HepG2 (cell line): ENCODE data around the gene ERMARD. TPM values are rescaled to one million over a fixed set of nuclear protein-coding genes. Genes with fewer than 3 reads are reported as not detected.

Experiments used
- ATAC-seq: fragments of 200-7000 bp; cut with Tn5 transposase; 3 replicates; pipeline ENCODE4 v1.9.1; 2020; ENCODE audit warnings: mild to moderate bottlenecking, moderate library complexity
- BruUV-seq: library from RNA; stranded (reverse); fragments of 400-500 nt; replicated peaks from 2 replicates; lab custom pipeline; 2021; lab: Mats Ljungman, UMichigan
- CTCF ChIA-PET: fragments of 300-600 bp; formaldehyde crosslinking; extraction: SDS; loops from one replicate; lab custom pipeline; 2021; ENCODE audit warnings: low total read pairs, inconsistent platforms, low intra/inter-chr PET ratio; lab: Yijun Ruan, JAX
- POLR2A ChIA-PET: fragments of 350-600 bp; sonication (Branson Sonifier 250); formaldehyde crosslinking; loops from one replicate; lab custom pipeline; 2020; ENCODE audit warnings: antibody characterized with exemption, inconsistent platforms; lab: Yijun Ruan, JAX
- DNase-seq: peaks from one replicate; pipeline ENCODE4 v3.0.0-alpha.2; 2015; ENCODE audit warnings: low spot score
- FAIRE-seq: peaks from 3 replicates; lab custom pipeline; 2011; peaks lifted over from hg19 to GRCh38; lab: Jason Lieb, UNC
- H2AFZ ChIP-seq: one replicate; pipeline ENCODE4 v1.6.1; 2011; ENCODE audit warnings: low read length, inconsistent platforms
- H3K27ac ChIP-seq: fragments of 300-600 bp; 3 replicates; pipeline ENCODE4 v1.8.0; 2011; ENCODE audit warnings: mixed run types, mild to moderate bottlenecking, mixed read lengths, low read length, inconsistent platforms; ENCODE audit not compliant: insufficient read depth; ENCODE audit errors: extremely low read length
- H3K27me3 ChIP-seq, 2 experiments: fragments of 200-600 bp in 1 of 2; 2 replicates in 1 of 2; 3 replicates in 1 of 2; pipeline versions ENCODE4 v1.6.0 to v1.8.0; 2011; ENCODE audit warnings: low read length in 2 of 2, mild to moderate bottlenecking in 2 of 2, moderate library complexity in 2 of 2, inconsistent platforms in 1 of 2; ENCODE audit not compliant: insufficient read depth in 2 of 2, control insufficient read depth in 1 of 2
- H3K36me3 ChIP-seq, 2 experiments: fragments of 200-600 bp in 1 of 2; replicated peaks in 1 of 2; 2 replicates in 1 of 2; 3 replicates in 1 of 2; pipeline versions ENCODE4 v1.5.1 to v1.8.0; 2011; ENCODE audit warnings: low read length in 2 of 2, inconsistent platforms in 1 of 2; ENCODE audit not compliant: insufficient read depth in 2 of 2, control insufficient read depth in 1 of 2
- H3K4me1 ChIP-seq: 2 replicates; pipeline ENCODE4 v1.5.1; 2012; ENCODE audit warnings: low read length, inconsistent platforms; ENCODE audit not compliant: insufficient read depth
- H3K4me2 ChIP-seq: 2 replicates; pipeline ENCODE4 v1.6.0; 2011; ENCODE audit warnings: low read depth, low read length, inconsistent platforms
- H3K4me3 ChIP-seq, 3 experiments: fragments of 200-600 bp in 1 of 3; sonication (generic), shearing (Covaris generic) in 1 of 3; replicated peaks in 1 of 3; 2 replicates each; pipeline ENCODE4 v1.5.1; 2011 to 2016; ENCODE audit warnings: low read length in 3 of 3, inconsistent platforms in 2 of 3, low read depth in 2 of 3, mild to moderate bottlenecking in 2 of 3, control low read depth in 1 of 3, mixed read lengths in 1 of 3; ENCODE audit not compliant: insufficient read depth in 1 of 3
- H3K79me2 ChIP-seq: one replicate; pipeline ENCODE4 v1.6.1; 2011; ENCODE audit warnings: low read length, inconsistent platforms; ENCODE audit not compliant: insufficient read depth
- H3K9ac ChIP-seq: 2 replicates; pipeline ENCODE4 v1.6.0; 2011; ENCODE audit warnings: mild to moderate bottlenecking, low read depth, low read length, inconsistent platforms; ENCODE audit not compliant: insufficient read depth
- H3K9me3 ChIP-seq: 2 replicates; pipeline ENCODE4 v1.5.1; 2012; ENCODE audit warnings: mild to moderate bottlenecking, low read length
- H4K20me1 ChIP-seq: 2 replicates; pipeline ENCODE4 v1.6.0; 2011; ENCODE audit warnings: inconsistent platforms, mild to moderate bottlenecking, low read length, moderate library complexity; ENCODE audit not compliant: insufficient read depth
- HMG20A ChIP-seq: IDR thresholded peaks from 2 replicates; pipeline ENCODE4 v1.6.1; 2016; ENCODE audit warnings: borderline replicate concordance
- KAT2B ChIP-seq: fragments of 150-350 bp; IDR thresholded peaks from 2 replicates; pipeline ENCODE4 v1.6.1; 2014; ENCODE audit warnings: low read depth, low read length, borderline replicate concordance
- MED8 ChIP-seq: sonication (generic); formaldehyde crosslinking; IDR thresholded peaks from 2 replicates; pipeline ENCODE4 v1.8.1; 2023; ENCODE audit warnings: mild to moderate bottlenecking, missing genetic modification reagents; ENCODE audit not compliant: insufficient replicate concordance
- RAD51 ChIP-seq: fragments of 450-650 bp; IDR thresholded peaks from 2 replicates; pipeline ENCODE4 v1.6.1; 2016; ENCODE audit warnings: borderline replicate concordance
- ZMAT3 ChIP-seq: sonication (generic); formaldehyde crosslinking; conservative IDR thresholded peaks from 2 replicates; pipeline ENCODE4 v1.7.0; 2021; ENCODE audit warnings: missing genetic modification reagents
- ZSCAN21 ChIP-seq: sonication (generic); formaldehyde crosslinking; IDR thresholded peaks from 2 replicates; pipeline ENCODE4 v1.8.0; 2022; ENCODE audit warnings: mild to moderate bottlenecking, missing genetic modification reagents, moderate library complexity, borderline replicate concordance
- WGBS: methylation state at CpG from one replicate; pipeline ENCODE4 v1.1.6; 2017; ENCODE audit warnings: low lambda C conversion rate; 5-methylcytosine and 5-hydroxymethylcytosine counted together
- in situ Hi-C: cut with HindIII; loops from 2 replicates; pipeline ENCODE4 v1.10.0; 2017; ENCODE audit warnings: low pct_unique_long_range_greater_than_20kb; ENCODE audit not compliant: extremely low pct_ligation_motif_present
- intact Hi-C: fragments of 100-400 bp; cut with micrococcal nuclease; formaldehyde crosslinking; loops from one replicate; pipeline ENCODE4 v1.10.0; 2022; ENCODE audit not compliant: unreplicated experiment
- polyA plus RNA-seq, 8 experiments: library from polyadenylated mRNA; depleted of rRNA in 3 of 8; stranded (reverse) in 7 of 8; unstranded in 1 of 8; fragments of >200 nt; fragmentation: Illumina TruSeq in 4 of 8; extraction: Trizol in 4 of 8; gene quantifications; 2 replicates each; pipeline versions ENCODE4 v1.2.1 to v1.2.3, GENCODE V29; 2011 to 2016; ENCODE audit warnings: low read depth in 4 of 8, missing spikeins in 1 of 8, mixed read lengths in 1 of 8; ENCODE audit not compliant: insufficient read depth in 1 of 8
- total RNA-seq, 5 experiments: library from RNA; depleted of rRNA; stranded (reverse); fragments of >200 nt; fragmentation: Illumina TruSeq; extraction: Trizol; gene quantifications; 2 replicates each; pipeline ENCODE4 v1.2.3, GENCODE V29; 2016; ENCODE audit warnings: low read depth in 1 of 5
- TF ChIP-seq, protein P1 (sequence below): sonication (generic); formaldehyde crosslinking; conservative IDR thresholded peaks from 2 replicates; pipeline ENCODE4 v1.4.0; 2020; ENCODE audit warnings: missing genetic modification reagents
- TF ChIP-seq, protein P2 (sequence below): sonication (generic); formaldehyde crosslinking; IDR thresholded peaks from 2 replicates; pipeline ENCODE4 v1.4.0; 2020; ENCODE audit warnings: missing genetic modification reagents

ERMARD gene
- total and polyA plus RNA-seq, 2 of the 13 experiments (the other 11 are each of a cell fraction or from before 2014, with no cell fraction given): 8.8 to 10.7 TPM

DNA sequence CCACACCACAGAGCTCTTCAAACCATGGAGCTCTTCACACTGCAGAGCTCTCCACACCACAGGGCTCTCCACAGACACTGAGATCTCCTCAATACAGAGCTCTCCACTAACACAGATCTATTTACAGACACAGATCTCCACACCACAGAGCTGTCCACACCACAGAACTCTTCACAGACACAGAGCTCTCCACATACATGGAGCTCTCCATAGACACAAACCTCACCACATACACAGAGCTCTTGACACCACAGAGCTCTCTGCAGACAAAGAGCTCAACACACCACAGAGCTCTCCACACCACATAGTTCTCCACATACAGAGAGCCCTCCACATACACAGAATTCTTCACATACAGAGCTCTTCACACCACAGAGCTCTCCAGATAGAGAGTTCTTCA lies 53.0 kb downstream of the ERMARD start:
- Histone ChIP-seq H3K4me3 (no peak overlapping the region), H3K4me2 (no peak overlapping the region), H3K36me3 (no peaks in the 10 kb centered on the region), H4K20me1 (no peaks in the 10 kb centered on the region), H3K27me3 (no peaks in the 10 kb centered on the region), H3K27ac (no peak overlapping the region), H3K79me2 (no peaks in the 10 kb centered on the region), H3K4me1 (peaks cover 61% of the 10 kb centered on the region), H2AFZ (no peak overlapping the region), H3K9me3 (no peaks in the 10 kb centered on the region), H3K9ac (no peak overlapping the region)
- no peak for TF ChIP-seq HMG20A (CRISPR knock-in tag)
- TF ChIP-seq KAT2B: no peak
- no peak for TF ChIP-seq ZMAT3 (CRISPR knock-in tag)
- TF ChIP-seq, protein P1, sequence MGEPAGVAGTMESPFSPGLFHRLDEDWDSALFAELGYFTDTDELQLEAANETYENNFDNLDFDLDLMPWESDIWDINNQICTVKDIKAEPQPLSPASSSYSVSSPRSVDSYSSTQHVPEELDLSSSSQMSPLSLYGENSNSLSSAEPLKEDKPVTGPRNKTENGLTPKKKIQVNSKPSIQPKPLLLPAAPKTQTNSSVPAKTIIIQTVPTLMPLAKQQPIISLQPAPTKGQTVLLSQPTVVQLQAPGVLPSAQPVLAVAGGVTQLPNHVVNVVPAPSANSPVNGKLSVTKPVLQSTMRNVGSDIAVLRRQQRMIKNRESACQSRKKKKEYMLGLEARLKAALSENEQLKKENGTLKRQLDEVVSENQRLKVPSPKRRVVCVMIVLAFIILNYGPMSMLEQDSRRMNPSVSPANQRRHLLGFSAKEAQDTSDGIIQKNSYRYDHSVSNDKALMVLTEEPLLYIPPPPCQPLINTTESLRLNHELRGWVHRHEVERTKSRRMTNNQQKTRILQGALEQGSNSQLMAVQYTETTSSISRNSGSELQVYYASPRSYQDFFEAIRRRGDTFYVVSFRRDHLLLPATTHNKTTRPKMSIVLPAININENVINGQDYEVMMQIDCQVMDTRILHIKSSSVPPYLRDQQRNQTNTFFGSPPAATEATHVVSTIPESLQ (CRISPR knock-in tag): no peak
- ATAC-seq (no peak), FAIRE-seq (no peak), DNase-seq (no peak)
- ChIA-PET CTCF (no interaction called here), POLR2A (interaction anchor here (1.3 to 8.7 kb wide), 5 partner anchors 10 to 79 kb away, joined by 4 to 198 read pairs (median 8); partner anchors contain the start of genes DYNLT2, ERMARD and PHF10)
- BruUV-seq: no TSS peak
- intact Hi-C loops (loop anchor here (5.0 kb wide), 1 partner anchor 748 kb away; the partner anchor contains the start of genes PSMB1 and TBP), in situ Hi-C loops (no loop called here)

DNA sequence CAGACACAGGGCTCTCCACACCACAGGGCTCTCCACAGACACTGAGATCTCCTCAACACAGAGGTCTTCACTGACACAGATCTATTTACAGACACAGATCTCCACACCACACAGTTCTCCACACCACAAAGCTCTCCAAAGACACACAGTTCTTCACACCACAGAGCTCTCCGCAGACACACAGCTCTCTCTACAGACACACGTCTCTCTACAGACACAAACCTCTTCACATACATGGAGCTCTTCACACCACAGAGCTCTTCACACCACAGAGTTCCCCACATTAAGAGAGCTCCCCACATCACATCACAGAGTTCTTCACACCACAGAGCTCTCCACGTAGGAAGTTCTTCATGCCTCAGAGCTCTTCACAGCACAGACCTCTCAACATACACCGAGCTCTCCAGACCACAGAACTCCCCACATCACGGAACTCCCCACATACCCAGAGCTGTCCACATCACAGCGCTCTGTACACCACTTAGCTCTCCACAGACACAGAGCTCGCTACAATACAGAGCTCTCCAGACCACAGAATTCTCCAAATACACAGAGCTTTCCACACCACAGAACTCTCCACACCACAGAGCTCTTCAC lies 53.9 kb downstream of the ERMARD start:
- ChIA-PET CTCF (no interaction called here), POLR2A (interaction anchor here (1.1 to 8.7 kb wide), 4 partner anchors 16 to 53 kb away, joined by 3 to 198 read pairs (median 6); partner anchors contain the start of genes DYNLT2 and ERMARD)
- no peak for DNase-seq
- Histone ChIP-seq H3K9me3 (no peaks in the 10 kb centered on the region), H3K27ac (no peak overlapping the region), H3K4me1 (peaks cover 61% of the 10 kb centered on the region), H3K27me3 (no peaks in the 10 kb centered on the region), H3K79me2 (no peaks in the 10 kb centered on the region), H3K9ac (no peak overlapping the region), H2AFZ (no peak overlapping the region), H3K36me3 (no peaks in the 10 kb centered on the region), H4K20me1 (no peaks in the 10 kb centered on the region), H3K4me3 (no peak overlapping the region), H3K4me2 (no peak overlapping the region)
- WGBS: 83% methylated on average over 7 of the region's 7 CpGs
- TF ChIP-seq, protein P2, sequence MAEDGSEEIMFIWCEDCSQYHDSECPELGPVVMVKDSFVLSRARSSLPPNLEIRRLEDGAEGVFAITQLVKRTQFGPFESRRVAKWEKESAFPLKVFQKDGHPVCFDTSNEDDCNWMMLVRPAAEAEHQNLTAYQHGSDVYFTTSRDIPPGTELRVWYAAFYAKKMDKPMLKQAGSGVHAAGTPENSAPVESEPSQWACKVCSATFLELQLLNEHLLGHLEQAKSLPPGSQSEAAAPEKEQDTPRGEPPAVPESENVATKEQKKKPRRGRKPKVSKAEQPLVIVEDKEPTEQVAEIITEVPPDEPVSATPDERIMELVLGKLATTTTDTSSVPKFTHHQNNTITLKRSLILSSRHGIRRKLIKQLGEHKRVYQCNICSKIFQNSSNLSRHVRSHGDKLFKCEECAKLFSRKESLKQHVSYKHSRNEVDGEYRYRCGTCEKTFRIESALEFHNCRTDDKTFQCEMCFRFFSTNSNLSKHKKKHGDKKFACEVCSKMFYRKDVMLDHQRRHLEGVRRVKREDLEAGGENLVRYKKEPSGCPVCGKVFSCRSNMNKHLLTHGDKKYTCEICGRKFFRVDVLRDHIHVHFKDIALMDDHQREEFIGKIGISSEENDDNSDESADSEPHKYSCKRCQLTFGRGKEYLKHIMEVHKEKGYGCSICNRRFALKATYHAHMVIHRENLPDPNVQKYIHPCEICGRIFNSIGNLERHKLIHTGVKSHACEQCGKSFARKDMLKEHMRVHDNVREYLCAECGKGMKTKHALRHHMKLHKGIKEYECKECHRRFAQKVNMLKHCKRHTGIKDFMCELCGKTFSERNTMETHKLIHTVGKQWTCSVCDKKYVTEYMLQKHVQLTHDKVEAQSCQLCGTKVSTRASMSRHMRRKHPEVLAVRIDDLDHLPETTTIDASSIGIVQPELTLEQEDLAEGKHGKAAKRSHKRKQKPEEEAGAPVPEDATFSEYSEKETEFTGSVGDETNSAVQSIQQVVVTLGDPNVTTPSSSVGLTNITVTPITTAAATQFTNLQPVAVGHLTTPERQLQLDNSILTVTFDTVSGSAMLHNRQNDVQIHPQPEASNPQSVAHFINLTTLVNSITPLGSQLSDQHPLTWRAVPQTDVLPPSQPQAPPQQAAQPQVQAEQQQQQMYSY (CRISPR knock-in tag): no peak
- TF ChIP-seq MED8 (CRISPR knock-in tag) (no peak), RAD51 (no peak), ZSCAN21 (no peak)
- no peak for FAIRE-seq
- in situ Hi-C loops (no loop called here), intact Hi-C loops (no loop called here)
- no TSS peak for BruUV-seq
- ATAC-seq: no peak
